GM12878 (cell line): ENCODE data around the gene CLEC4D. TPM values are rescaled to one million over a fixed set of nuclear protein-coding genes. Genes with fewer than 3 reads are reported as not detected.

Source experiments
- ATAC-seq: fragments of 200-7000 bp; cut with Tn5 transposase; 3 replicates; pipeline ENCODE4 v1.9.1; 2020; ENCODE audit warnings: mild to moderate bottlenecking, moderate library complexity
- BruUV-seq: library from RNA; stranded (reverse); fragments of 400-500 nt; replicated peaks from 2 replicates; lab custom pipeline; 2021; lab: Mats Ljungman, UMichigan
- CTCF ChIA-PET: fragments of 300-600 bp; sonication (Branson Sonifier 250); formaldehyde crosslinking; extraction: SDS; loops from one replicate; lab custom pipeline; 2021; ENCODE audit warnings: inconsistent platforms; lab: Yijun Ruan, JAX
- POLR2A ChIA-PET: fragments of 350-600 bp; formaldehyde crosslinking; extraction: SDS; loops from one replicate; lab custom pipeline; 2021; ENCODE audit warnings: inconsistent platforms; lab: Charles Lee
- RAD21 ChIA-PET: fragments of 300-600 bp; sonication (Branson Sonifier 250); formaldehyde crosslinking; loops from one replicate; lab custom pipeline; 2023; ENCODE audit warnings: antibody characterized with exemption; ENCODE audit not compliant: unreplicated experiment; lab: Charles Lee
- SMC1A ChIA-PET: fragments of 300-600 bp; sonication (Branson Sonifier 250); formaldehyde crosslinking; loops from one replicate; lab custom pipeline; 2023; ENCODE audit not compliant: unreplicated experiment, uncharacterized antibody; lab: Charles Lee
- DNase-seq: peaks from one replicate; pipeline ENCODE4 v3.0.0-alpha.2; 2011; ENCODE audit warnings: low read depth, low spot score
- FAIRE-seq: peaks from 3 replicates; lab custom pipeline; 2011; peaks lifted over from hg19 to GRCh38; lab: Jason Lieb, UNC
- H2AFZ ChIP-seq: 2 replicates; pipeline ENCODE4 v1.6.0; 2011; ENCODE audit warnings: low read depth, low read length, control low read depth; ENCODE audit not compliant: control insufficient read depth
- H3K27ac ChIP-seq: 2 replicates; pipeline ENCODE4 v1.5.1; 2011; ENCODE audit warnings: control low read depth; ENCODE audit not compliant: control insufficient read depth, insufficient read depth
- H3K27me3 ChIP-seq, 2 experiments: replicated peaks in 1 of 2; 2 replicates each; pipeline versions ENCODE4 v1.6.0 to v1.6.1; 2011; ENCODE audit warnings: low read length in 1 of 2; ENCODE audit not compliant: control insufficient read depth in 2 of 2, insufficient read depth in 2 of 2
- H3K36me3 ChIP-seq, 2 experiments: 2 replicates each; pipeline ENCODE4 v1.5.1; 2011; ENCODE audit warnings: low read length in 1 of 2; ENCODE audit not compliant: control insufficient read depth in 2 of 2, insufficient read depth in 2 of 2
- H3K4me1 ChIP-seq: 2 replicates; pipeline ENCODE4 v1.6.1; 2011; ENCODE audit warnings: mild to moderate bottlenecking, low read length, moderate library complexity, mixed read lengths; ENCODE audit not compliant: control insufficient read depth, insufficient read depth
- H3K4me2 ChIP-seq: 2 replicates; pipeline ENCODE4 v1.6.0; 2011; ENCODE audit warnings: control low read depth; ENCODE audit not compliant: control insufficient read depth, insufficient read depth
- H3K4me3 ChIP-seq: fragments of 200-600 bp; sonication (generic); 2 replicates; pipeline ENCODE4 v1.5.1; 2016
- H3K79me2 ChIP-seq: 2 replicates; pipeline ENCODE4 v1.6.0; 2011; ENCODE audit warnings: low read length; ENCODE audit not compliant: control insufficient read depth, insufficient read depth
- H3K9ac ChIP-seq: 2 replicates; pipeline ENCODE4 v1.8.0; 2011; ENCODE audit warnings: low read length, control low read depth, mixed read lengths; ENCODE audit not compliant: control insufficient read depth, insufficient read depth
- H3K9me3 ChIP-seq: replicated peaks from 3 replicates; pipeline ENCODE4 v1.5.1; 2011; ENCODE audit warnings: mild to moderate bottlenecking, low read length; ENCODE audit not compliant: control insufficient read depth, insufficient read depth
- H4K20me1 ChIP-seq: 2 replicates; pipeline ENCODE4 v1.6.0; 2011; ENCODE audit not compliant: control insufficient read depth, insufficient read depth
- CREB1 ChIP-seq: IDR thresholded peaks from 2 replicates; pipeline ENCODE4 v1.6.1; 2012; ENCODE audit warnings: low read depth, mild to moderate bottlenecking, inconsistent platforms
- EZH2 ChIP-seq: IDR thresholded peaks from 2 replicates; pipeline ENCODE4 v1.6.1; 2012; ENCODE audit warnings: low read depth, mild to moderate bottlenecking, control low read depth, inconsistent platforms, low read length, borderline replicate concordance; ENCODE audit not compliant: control insufficient read depth
- MEF2B ChIP-seq: fragments of 450-650 bp; IDR thresholded peaks from 2 replicates; pipeline ENCODE4 v1.6.1; 2018; ENCODE audit warnings: mild to moderate bottlenecking, moderate library complexity; ENCODE audit not compliant: partially characterized antibody, poor library complexity, severe bottlenecking
- NFYB ChIP-seq: IDR thresholded peaks from 2 replicates; pipeline ENCODE4 v1.6.1; 2011; ENCODE audit warnings: low read depth, mild to moderate bottlenecking, low read length, improper control_type of control experiment, moderate library complexity; ENCODE audit not compliant: insufficient read depth
- RFX5 ChIP-seq: IDR thresholded peaks from 2 replicates; pipeline ENCODE4 v1.6.1; 2011; ENCODE audit warnings: low read depth, low read length, improper control_type of control experiment
- YBX1 ChIP-seq: fragments of 450-650 bp; IDR thresholded peaks from 2 replicates; pipeline ENCODE4 v1.6.1; 2016; ENCODE audit warnings: antibody characterized with exemption
- YY1 ChIP-seq: IDR thresholded peaks from 2 replicates; pipeline ENCODE4 v1.6.1; 2011; ENCODE audit warnings: low read depth, mild to moderate bottlenecking, low read length
- ZNF217 ChIP-seq: fragments of 450-650 bp; IDR thresholded peaks from 2 replicates; pipeline ENCODE4 v1.6.1; 2017; ENCODE audit warnings: antibody characterized with exemption, mild to moderate bottlenecking
- ZNF274 ChIP-seq: IDR thresholded peaks from one replicate; pipeline ENCODE4 v1.8.0; 2011; ENCODE audit not compliant: insufficient read length, insufficient read depth
- WGBS: methylation state at CpG from one replicate; pipeline ENCODE4 v1.1.6; 2016; ENCODE audit warnings: low lambda C conversion rate; ENCODE audit not compliant: insufficient replicate concordance, insufficient coverage; ENCODE audit errors: missing lambda C conversion rate; 5-methylcytosine and 5-hydroxymethylcytosine counted together
- in situ Hi-C: fragments of 300-500 bp; cut with MboI; formaldehyde crosslinking; loops from 9 replicates; pipeline ENCODE4 v1.14.3; 2018; ENCODE audit warnings: mixed read lengths
- intact Hi-C: fragments of 100-400 bp; cut with micrococcal nuclease; formaldehyde crosslinking; loops from one replicate; pipeline ENCODE4 v1.14.2; 2022; ENCODE audit not compliant: unreplicated experiment
- polyA plus RNA-seq, 11 experiments: library from polyadenylated mRNA; depleted of rRNA in 4 of 11; unstranded in 6 of 11; stranded (reverse) in 5 of 11; fragments of >200 nt; fragmentation: Nextera tagmentation in 4 of 11; fragmentation: Illumina TruSeq in 1 of 11; extraction: Ambion mirVana in 4 of 11; extraction: Trizol in 1 of 11; gene quantifications; 1 replicate in 1 of 11; 2 replicates in 10 of 11; pipeline versions ENCODE4 v1.2.1 to v1.2.3, GENCODE V29; 2011 to 2016; ENCODE audit warnings: inconsistent platforms in 2 of 11, missing spikeins in 2 of 11, low read depth in 1 of 11
- total RNA-seq, 4 experiments: library from RNA; depleted of rRNA in 3 of 4; stranded (reverse); fragments of >200 nt in 3 of 4; fragmentation: Illumina TruSeq in 1 of 4; extraction: Trizol in 1 of 4; gene quantifications; 2 replicates each; pipeline versions ENCODE4 v1.2.1 to v1.2.3, GENCODE V29; 2013 to 2021
- TF ChIP-seq, protein P1 (sequence below): fragments of 450-650 bp; conservative IDR thresholded peaks from 2 replicates; pipeline ENCODE4 v1.6.1; 2017; ENCODE audit warnings: mild to moderate bottlenecking, moderate library complexity
- TF ChIP-seq, protein P2 (sequence below): fragments of 450-650 bp; formaldehyde crosslinking; IDR thresholded peaks from 2 replicates; pipeline ENCODE4 v1.5.0; 2022; ENCODE audit warnings: mild to moderate bottlenecking, missing genetic modification characterization
- TF ChIP-seq, protein P3 (sequence below): fragments of 450-650 bp; IDR thresholded peaks from 2 replicates; pipeline ENCODE4 v1.6.1; 2017; ENCODE audit warnings: mild to moderate bottlenecking, moderate library complexity
- TF ChIP-seq, protein P4 (sequence below): IDR thresholded peaks from 2 replicates; pipeline ENCODE4 v1.6.1; 2012; ENCODE audit warnings: low read depth, low read length, improper control_type of control experiment

CLEC4D gene
- total and polyA plus RNA-seq, 10 of the 15 experiments (the other 5 are each of a cell fraction or from before 2014, with no cell fraction given): not detected

DNA sequence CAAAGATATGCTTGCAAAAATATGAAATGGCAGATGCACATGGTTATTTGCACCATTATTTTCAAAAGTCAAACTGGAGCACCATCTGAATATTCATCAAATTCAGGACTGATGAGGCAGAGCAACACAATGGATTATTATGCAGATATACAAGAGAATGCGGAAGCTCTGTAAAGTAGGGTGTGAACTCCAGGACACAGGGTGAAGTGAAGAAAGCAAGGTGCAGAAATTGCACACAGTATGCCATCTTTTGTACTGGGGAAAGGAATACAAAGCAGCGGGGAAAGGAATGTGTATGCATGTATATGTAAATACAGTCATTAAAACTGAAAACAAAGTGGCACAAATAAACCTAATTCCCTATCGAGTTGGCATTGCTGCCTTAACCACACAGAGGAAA, 50.1 kb downstream of the CLEC4D start:
- no peaks in the 10 kb centered on the region for H3K36me3 ChIP-seq
- H3K27me3 ChIP-seq: no peaks in the 10 kb centered on the region
- H2AFZ ChIP-seq: no peak overlapping the region
- RAD21 ChIA-PET: no interaction called here
- no peak for ATAC-seq
- H4K20me1 ChIP-seq: no peaks in the 10 kb centered on the region
- in situ Hi-C loops: no loop called here
- H3K9me3 ChIP-seq: peaks cover 4% of the 10 kb centered on the region; the same call in 2 of the 3 replicates
- TF ChIP-seq RFX5: no peak
- no peak for TF ChIP-seq YY1
- TF ChIP-seq, protein P1, sequence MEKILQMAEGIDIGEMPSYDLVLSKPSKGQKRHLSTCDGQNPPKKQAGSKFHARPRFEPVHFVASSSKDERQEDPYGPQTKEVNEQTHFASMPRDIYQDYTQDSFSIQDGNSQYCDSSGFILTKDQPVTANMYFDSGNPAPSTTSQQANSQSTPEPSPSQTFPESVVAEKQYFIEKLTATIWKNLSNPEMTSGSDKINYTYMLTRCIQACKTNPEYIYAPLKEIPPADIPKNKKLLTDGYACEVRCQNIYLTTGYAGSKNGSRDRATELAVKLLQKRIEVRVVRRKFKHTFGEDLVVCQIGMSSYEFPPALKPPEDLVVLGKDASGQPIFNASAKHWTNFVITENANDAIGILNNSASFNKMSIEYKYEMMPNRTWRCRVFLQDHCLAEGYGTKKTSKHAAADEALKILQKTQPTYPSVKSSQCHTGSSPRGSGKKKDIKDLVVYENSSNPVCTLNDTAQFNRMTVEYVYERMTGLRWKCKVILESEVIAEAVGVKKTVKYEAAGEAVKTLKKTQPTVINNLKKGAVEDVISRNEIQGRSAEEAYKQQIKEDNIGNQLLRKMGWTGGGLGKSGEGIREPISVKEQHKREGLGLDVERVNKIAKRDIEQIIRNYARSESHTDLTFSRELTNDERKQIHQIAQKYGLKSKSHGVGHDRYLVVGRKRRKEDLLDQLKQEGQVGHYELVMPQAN: no peak
- TF ChIP-seq, protein P2, sequence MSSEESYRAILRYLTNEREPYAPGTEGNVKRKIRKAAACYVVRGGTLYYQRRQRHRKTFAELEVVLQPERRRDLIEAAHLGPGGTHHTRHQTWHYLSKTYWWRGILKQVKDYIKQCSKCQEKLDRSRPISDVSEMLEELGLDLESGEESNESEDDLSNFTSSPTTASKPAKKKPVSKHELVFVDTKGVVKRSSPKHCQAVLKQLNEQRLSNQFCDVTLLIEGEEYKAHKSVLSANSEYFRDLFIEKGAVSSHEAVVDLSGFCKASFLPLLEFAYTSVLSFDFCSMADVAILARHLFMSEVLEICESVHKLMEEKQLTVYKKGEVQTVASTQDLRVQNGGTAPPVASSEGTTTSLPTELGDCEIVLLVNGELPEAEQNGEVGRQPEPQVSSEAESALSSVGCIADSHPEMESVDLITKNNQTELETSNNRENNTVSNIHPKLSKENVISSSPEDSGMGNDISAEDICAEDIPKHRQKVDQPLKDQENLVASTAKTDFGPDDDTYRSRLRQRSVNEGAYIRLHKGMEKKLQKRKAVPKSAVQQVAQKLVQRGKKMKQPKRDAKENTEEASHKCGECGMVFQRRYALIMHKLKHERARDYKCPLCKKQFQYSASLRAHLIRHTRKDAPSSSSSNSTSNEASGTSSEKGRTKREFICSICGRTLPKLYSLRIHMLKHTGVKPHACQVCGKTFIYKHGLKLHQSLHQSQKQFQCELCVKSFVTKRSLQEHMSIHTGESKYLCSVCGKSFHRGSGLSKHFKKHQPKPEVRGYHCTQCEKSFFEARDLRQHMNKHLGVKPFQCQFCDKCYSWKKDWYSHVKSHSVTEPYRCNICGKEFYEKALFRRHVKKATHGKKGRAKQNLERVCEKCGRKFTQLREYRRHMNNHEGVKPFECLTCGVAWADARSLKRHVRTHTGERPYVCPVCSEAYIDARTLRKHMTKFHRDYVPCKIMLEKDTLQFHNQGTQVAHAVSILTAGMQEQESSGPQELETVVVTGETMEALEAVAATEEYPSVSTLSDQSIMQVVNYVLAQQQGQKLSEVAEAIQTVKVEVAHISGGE (CRISPR knock-in tag): no peak
- TF ChIP-seq, protein P3, sequence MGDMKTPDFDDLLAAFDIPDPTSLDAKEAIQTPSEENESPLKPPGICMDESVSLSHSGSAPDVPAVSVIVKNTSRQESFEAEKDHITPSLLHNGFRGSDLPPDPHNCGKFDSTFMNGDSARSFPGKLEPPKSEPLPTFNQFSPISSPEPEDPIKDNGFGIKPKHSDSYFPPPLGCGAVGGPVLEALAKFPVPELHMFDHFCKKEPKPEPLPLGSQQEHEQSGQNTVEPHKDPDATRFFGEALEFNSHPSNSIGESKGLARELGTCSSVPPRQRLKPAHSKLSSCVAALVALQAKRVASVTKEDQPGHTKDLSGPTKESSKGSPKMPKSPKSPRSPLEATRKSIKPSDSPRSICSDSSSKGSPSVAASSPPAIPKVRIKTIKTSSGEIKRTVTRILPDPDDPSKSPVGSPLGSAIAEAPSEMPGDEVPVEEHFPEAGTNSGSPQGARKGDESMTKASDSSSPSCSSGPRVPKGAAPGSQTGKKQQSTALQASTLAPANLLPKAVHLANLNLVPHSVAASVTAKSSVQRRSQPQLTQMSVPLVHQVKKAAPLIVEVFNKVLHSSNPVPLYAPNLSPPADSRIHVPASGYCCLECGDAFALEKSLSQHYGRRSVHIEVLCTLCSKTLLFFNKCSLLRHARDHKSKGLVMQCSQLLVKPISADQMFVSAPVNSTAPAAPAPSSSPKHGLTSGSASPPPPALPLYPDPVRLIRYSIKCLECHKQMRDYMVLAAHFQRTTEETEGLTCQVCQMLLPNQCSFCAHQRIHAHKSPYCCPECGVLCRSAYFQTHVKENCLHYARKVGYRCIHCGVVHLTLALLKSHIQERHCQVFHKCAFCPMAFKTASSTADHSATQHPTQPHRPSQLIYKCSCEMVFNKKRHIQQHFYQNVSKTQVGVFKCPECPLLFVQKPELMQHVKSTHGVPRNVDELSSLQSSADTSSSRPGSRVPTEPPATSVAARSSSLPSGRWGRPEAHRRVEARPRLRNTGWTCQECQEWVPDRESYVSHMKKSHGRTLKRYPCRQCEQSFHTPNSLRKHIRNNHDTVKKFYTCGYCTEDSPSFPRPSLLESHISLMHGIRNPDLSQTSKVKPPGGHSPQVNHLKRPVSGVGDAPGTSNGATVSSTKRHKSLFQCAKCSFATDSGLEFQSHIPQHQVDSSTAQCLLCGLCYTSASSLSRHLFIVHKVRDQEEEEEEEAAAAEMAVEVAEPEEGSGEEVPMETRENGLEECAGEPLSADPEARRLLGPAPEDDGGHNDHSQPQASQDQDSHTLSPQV: no peak
- TF ChIP-seq YBX1: no peak
- TF ChIP-seq ZNF274: no peak
- no peak for TF ChIP-seq EZH2
- TF ChIP-seq CREB1: no peak
- no peak for TF ChIP-seq ZNF217
- TF ChIP-seq, protein P4, sequence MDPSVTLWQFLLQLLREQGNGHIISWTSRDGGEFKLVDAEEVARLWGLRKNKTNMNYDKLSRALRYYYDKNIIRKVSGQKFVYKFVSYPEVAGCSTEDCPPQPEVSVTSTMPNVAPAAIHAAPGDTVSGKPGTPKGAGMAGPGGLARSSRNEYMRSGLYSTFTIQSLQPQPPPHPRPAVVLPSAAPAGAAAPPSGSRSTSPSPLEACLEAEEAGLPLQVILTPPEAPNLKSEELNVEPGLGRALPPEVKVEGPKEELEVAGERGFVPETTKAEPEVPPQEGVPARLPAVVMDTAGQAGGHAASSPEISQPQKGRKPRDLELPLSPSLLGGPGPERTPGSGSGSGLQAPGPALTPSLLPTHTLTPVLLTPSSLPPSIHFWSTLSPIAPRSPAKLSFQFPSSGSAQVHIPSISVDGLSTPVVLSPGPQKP: no peak
- TF ChIP-seq MEF2B: no peak
- TF ChIP-seq NFYB: no peak
- H3K27ac ChIP-seq: no peak overlapping the region
- H3K4me2 ChIP-seq: no peak overlapping the region
- H3K79me2 ChIP-seq: no peaks in the 10 kb centered on the region
- WGBS: 65% methylated on average over 3 of the region's 3 CpGs
- no peak for FAIRE-seq
- BruUV-seq: no TSS peak
- no peak for DNase-seq
- intact Hi-C loops: no loop called here
- POLR2A ChIA-PET: no interaction called here
- H3K4me1 ChIP-seq: no peaks in the 10 kb centered on the region
- SMC1A ChIA-PET: interaction anchor here (0.9 to 1.0 kb wide), 2 partner anchors 19 to 27 kb away, joined by 3 read pairs; no protein-coding TSS in a partner anchor
- H3K9ac ChIP-seq: no peak overlapping the region
- CTCF ChIA-PET: interaction anchor here (0.8 to 2.3 kb wide), 2 partner anchors 19 to 28 kb away, joined by 3 to 8 read pairs; no protein-coding TSS in a partner anchor
- H3K4me3 ChIP-seq: no peak overlapping the region
